Right renal cortex interstitium (tissue), 3 donors: ENCODE results near the gene LRMDA. TPM values are rescaled to one million over a fixed set of nuclear protein-coding genes. Genes with fewer than 3 reads are reported as not detected.
"Not testable (repeated sequence)": the region's sequence is repeated elsewhere in the genome, so short reads cannot be mapped to it uniquely, and the experiment has no call there.

Source experiments
- DNase-seq, 3 donors: peaks; one replicate each; pipeline ENCODE4 v3.0.0-alpha.2; 2013; ENCODE audit warnings: low read depth in 3 of 3, low spot score in 2 of 3
- polyA plus RNA-seq, 3 donors: library from polyadenylated mRNA; unstranded; fragments of 120-200 nt; gene quantifications; one replicate each; pipeline ENCODE4 v1.2.1, GENCODE V29; 2013; ENCODE audit not compliant: insufficient read length in 3 of 3

Gene LRMDA
- polyA plus RNA-seq, 3 donors = 20.9 to 21.7 (median 21.2) TPM

- DNase-seq = no peak
These were observed 295.4 kb downstream of the LRMDA start for GRCh38 chr10:75726522-75727483.

GRCh38 chr10:75730847-75731246 lies 299.4 kb downstream of the LRMDA start:
- no peak for DNase-seq

DNA sequence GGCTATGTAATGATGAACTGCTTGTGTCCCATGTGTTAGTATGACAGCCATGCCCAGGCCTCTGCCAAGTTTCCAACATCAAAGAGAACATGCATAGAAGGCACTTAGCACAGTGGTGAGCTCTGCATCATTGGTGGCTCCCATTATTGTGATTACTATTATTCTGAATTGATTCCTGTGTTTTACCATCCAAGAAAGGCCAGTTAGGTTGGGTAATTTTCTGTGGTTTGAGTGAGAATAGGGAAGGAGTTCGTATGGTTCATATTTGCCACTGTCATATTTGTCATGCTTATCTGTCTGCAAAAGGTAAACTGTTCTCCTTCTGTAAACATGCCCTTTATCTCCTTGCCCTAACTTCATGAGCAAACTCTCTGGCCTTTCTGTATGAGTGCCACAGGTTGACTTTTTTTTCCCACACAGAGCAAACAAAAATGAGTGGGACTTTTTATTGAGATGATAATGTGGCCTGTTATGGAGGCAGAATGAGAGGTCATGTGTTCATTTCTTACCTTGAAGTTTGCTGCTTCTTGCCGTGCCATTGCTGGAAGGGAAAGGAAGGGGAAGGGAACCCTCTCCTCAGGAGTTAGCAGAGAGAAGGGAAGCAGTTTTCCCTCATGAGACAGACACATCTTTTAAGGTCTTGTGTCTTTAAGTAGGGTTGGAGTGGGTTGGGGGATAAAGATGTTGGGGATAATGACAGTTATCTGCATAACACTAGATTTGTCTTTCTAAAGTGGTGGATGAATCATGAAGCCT lies 301.9 kb downstream of the LRMDA start:
- no peak for DNase-seq

GRCh38 chr10:75736151-75736640 lies 304.8 kb downstream of the LRMDA start:
- no peak for DNase-seq

DNA sequence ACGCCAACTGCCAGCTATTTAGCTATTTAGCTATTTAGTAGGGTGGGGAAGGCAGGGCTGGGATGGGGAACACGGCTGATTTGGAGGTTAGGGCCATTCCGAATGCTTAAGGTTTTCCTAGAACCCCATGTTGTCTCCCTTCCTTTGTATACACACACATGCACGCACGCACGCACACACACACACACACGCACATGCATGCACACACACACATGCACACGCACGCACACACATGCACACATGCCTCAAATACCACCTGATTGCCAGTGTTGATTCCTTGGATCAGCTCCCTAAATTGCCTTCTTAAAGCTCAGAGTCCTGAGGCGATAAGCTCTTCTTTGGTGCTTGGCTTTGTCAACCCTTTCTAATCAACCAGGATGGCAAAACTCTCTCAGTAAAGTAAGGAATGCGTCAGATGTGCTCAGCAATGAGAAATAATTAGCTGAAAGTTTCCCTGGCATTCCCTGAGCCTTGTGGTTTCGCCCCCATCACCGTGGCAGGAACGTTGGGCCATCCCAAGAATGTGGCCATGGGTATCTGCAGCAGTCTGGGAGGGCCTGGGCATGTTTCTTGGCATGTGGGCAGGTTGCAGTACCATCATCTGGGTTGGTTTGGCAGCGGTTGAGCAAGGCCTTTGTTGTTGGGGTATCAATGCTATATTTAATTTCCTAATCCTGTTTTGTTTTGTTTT lies 305.6 kb downstream of the LRMDA start:
- no peak for DNase-seq

GRCh38 chr10:75737580-75737949 lies 306.1 kb downstream of the LRMDA start:
- no peak for DNase-seq

- DNase-seq = no peak
These were observed 307.5 kb downstream of the LRMDA start for GRCh38 chr10:75738924-75739323.

DNA sequence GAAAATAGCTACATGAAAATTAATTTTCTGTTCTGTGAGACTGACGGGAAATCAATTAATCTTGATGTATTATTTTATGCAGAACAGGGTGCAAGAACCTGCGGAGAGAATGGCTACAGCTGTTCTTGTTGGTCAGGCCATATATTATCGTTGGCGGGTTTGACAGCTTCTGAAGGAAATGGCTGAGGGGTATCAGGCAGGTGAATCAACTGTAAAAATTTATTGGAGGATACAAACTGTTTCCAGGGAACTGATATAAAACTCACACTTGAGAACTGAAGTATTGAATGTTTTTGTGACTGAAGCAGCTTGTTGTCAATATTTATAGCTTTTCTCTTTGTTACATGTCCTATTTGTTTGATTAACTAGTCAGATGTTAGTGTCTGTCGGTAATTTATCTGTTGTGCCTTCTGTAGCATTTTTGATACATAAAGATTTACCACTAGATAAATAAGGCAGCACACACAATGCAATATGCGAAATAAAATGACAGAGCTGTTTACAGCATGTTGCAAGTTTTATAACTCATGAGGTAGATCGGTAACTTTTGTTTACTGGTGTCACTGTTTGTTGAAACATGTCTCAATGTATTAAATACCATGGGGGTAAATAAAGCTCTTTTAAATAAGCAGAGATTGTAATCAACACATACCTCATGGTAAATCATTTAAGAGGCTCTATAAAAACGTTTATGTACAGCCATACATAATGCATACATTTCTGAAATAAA lies 308.2 kb downstream of the LRMDA start:
- no peak for DNase-seq

GRCh38 chr10:75740541-75740940 lies 309.1 kb downstream of the LRMDA start:
- no peak for DNase-seq

DNA sequence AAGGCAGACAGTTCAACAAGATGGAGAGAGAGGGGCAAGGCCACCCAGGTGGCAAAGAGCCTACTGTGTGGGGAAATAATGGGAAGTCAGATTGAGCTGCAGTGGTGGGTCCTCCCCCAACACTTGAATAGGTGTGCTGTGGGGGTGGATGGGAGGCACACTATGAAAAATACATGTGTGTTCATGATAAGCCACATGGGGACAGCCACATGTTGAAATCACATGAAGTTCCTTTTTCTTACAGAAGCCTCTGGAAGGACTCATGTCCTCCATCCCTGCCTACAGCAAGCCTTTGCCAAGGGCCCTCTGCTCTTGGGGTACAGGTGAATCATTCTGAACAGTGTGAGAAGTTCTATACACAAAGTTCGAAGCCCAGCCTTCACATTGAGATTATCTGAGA lies 310.9 kb downstream of the LRMDA start:
- no peak for DNase-seq

- no peak for DNase-seq
These were observed 311.9 kb downstream of the LRMDA start for GRCh38 chr10:75743291-75743778.

GRCh38 chr10:75744261-75744660 lies 312.8 kb downstream of the LRMDA start:
- no peak for DNase-seq

- DNase-seq = no peak
These were observed 314.9 kb downstream of the LRMDA start for GRCh38 chr10:75746356-75746755.

DNA sequence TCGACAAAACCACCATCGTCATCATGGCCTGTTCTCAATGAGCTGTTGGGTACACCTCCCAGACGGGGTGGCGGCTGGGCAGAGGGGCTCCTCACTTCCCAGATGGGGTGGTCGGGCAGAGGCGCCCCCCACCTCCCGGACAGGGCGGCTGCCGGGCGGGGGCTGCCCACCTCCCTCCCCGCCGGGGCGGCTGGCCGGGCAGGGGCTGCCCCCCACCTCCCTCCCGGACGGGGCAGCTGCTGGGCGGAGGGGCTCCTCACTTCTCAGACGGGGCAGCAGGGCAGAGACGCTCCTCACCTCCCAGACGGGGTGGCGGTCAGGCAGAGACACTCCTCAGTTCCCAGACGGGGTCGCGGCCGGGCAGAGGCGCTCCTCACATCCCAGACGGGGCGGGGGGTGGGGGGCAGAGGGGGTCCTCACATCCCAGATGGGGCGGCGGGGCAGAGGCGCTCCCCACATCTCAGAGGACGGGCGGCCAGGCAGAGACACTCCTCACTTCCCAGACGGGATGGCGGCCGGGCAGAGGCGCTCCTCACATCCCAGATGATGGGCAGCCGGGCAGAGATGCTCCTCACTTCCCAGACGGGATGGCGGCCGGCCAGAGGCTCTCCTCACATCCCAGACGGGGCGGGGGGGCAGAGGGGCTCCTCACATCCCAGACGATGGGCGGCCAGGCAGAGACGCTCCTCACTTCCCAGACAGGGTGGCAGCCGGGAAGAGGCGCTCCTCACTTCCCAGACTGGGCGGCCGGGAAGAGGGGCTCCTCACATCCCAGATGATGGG lies 318.9 kb downstream of the LRMDA start:
- not testable (repeated sequence) for DNase-seq

DNA sequence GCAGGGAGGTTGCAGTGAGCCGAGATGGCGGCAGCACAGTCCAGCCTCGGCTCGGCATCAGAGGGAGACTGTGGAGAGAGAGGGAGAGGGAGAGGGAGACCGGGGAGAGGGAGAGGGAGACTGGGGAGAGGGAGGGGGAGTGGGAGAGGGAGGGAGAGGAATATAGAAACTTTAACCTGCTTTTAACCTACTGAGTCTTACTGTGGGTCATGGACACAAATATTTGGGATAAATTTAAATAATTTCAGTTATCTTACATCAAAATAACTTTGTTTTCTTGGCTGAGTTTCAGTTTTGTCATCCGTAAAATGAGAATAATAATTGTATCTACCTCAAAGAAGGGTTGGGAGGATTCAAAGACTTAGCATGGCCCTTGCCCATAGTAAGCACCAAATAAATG lies 319.8 kb downstream of the LRMDA start:
- DNase-seq = no peak

DNA sequence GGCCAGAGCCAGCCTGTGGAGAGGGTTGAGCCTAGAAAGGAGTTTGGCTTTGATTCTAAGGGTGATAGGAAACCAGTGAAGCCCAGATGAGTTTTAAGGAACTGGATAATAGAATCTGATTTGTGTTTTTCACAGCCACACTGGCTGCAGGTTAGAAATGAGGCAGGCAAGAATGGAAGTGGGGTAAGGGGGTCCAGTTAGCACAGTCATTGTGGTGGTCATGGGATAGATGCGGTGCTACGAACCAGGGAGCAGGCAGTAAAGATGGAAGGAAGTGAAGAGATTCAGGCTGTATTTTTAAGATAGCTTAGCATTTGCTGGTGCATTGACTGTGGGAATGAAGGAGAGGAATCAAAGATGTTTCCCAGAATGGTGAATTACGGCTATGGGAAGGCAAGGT lies 322.2 kb downstream of the LRMDA start:
- no peak for DNase-seq

GRCh38 chr10:75754096-75754831 lies 322.8 kb downstream of the LRMDA start:
- no peak for DNase-seq

GRCh38 chr10:75755528-75755927 lies 324.1 kb downstream of the LRMDA start:
- no peak for DNase-seq

DNA sequence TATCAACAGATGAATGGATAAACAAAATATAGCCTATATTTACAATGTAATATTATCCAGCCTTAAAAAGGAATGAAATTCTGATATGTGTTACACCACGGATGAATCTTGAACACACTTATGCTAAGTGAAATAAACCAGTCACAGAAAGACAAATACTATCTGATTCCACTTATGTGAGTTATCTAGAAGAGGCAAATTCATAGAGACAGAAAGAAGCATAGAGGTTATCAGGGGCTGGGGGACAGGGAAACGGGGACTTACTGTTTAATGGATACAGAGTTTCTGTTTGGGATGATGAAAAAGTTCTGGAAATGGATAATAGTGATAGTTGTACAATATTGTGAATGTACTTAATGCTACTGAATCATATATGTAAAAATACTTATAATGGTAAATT lies 329.9 kb downstream of the LRMDA start:
- no peak for DNase-seq
